Esophagus muscularis mucosa (tissue), 4 donors: ENCODE data around the gene ITM2C.

ENCODE experiments used
- CTCF ChIP-seq, 3 experiments: fragments of 200-600 bp in 2 of 3; fragments of 450-650 bp in 1 of 3; sonication (generic) in 2 of 3; IDR thresholded peaks; one replicate each; pipeline ENCODE4 v1.5.1; 2017 to 2019; ENCODE audit warnings: antibody characterized with exemption in 3 of 3, mild to moderate bottlenecking in 2 of 3, moderate library complexity in 1 of 3
- EP300 ChIP-seq: sonication (generic); formaldehyde crosslinking; IDR thresholded peaks from one replicate; pipeline ENCODE4 v1.6.1; 2017; ENCODE audit warnings: antibody characterized with exemption
- POLR2A ChIP-seq: fragments of 450-650 bp; IDR thresholded peaks from one replicate; pipeline ENCODE4 v1.6.1; 2017; ENCODE audit warnings: antibody characterized with exemption, moderate library complexity, mild to moderate bottlenecking, low read depth
- POLR2AphosphoS5 ChIP-seq, 2 donors: sonication (generic); formaldehyde crosslinking; IDR thresholded peaks; one replicate each; pipeline ENCODE4 v1.6.1; 2017; ENCODE audit warnings: antibody characterized with exemption in 2 of 2

DNA sequence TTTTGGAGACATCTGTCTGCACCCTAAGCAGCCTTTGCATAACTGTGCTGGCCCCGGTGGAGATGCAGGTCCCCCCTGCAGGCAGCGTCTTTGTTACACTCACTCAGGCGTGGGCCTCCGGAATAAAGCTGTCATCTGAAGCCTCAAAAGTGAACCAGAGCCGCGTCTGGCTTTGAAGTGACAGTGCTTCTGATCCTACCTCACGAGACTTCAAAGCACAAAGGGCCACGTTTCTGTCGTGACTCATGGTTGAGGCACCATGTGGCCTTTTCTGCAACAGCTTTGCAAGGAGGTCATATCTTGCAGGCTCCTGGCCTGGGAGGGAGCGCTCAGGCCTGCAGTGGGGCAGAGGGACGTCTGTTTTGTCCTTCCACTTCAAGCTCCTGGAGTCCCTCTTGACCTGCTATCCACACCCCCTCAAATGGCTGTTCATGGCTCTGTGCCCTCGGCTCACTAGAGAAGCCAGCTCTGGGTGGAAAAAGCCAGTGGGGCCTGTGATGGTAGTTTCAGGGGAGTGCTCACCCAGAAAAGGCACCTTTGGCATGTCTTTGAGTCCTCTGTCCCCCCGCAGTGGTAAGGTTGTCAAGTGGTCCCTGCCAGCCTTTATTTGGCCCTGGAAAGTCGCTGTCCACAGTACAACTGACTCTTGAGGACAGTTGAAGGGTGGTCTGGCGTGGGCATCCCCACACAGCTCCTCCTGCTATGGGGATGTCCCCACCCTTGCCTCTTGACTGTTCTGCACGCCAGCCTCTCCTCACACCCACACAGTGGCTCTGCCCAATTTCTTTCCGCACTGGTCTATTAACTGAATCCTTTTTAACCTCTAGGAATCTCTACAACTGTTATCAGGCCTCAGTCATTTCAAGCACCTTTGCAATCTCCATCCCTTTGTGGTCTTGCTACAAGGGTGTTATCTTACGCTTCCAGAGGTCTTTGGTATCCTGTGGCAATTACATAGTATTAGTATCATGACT, 41.0 kb downstream of the ITM2C start:
- TF ChIP-seq CTCF (IDR thresholded peaks at IDR 0.05) (no peak), POLR2A (no peak), POLR2AphosphoS5 (IDR thresholded peaks at IDR 0.05) (no peak), EP300 (no peak)
